Measurements from ENCODE around the gene MLXIP.

The MLXIP gene

DNA sequence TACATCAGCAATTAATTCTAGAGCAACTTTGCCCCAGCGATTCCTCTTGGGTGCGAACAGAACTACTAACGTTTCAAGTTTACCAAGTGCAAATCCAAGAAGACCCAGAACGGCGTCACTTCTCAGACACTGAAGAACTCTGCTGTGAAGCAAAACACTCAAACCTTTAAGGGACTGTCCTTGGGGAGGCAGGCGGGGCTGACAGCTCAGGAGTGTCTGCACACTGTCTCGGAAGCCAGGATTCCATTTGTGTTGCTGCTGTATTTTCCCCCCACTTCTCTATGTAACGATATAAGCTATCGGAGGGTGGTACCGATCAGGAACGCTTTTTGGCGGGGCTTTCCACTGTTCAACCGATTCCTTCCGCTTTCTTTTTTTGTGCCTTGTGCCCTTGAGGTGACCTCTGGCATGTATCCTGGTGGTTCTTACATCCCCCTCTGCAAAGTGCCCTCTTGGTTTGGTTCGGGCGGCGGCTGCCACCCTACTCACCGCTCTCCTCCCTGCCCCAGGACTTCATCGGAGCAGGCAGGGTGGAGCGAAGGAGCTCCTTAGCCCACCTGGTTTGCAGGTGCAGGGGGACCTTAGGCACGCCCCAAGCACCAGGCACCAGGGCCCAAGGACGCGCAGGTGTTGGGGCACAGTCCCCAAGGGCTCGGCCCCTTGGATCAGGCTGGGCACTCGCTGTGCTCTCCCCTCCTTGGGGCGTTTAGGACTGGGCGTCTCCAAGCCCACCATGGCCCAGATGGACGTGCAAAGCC is 19.2 kb upstream of the MLXIP start:
- Histone ChIP-seq H3K36me3 (peaks cover 0 to 65% (median 38%) of the 10 kb centered on the region in 3 donors), H3K4me1 (peaks cover 6 to 35% (median 30%) of the 10 kb centered on the region in 4 donors), H3K4me3 (no peak overlapping the region), H3K27me3 (no peaks in the 10 kb centered on the region), H3K27ac (peak overlapping the region; percentile 11 to 30), H3K9me3 (no peaks in the 10 kb centered on the region)
- DNase-seq, result no peak
- intact Hi-C loops (cut with DNase I; ENCODE audit: low total_unique reads), result no loop called here
- TF ChIP-seq, protein P1, sequence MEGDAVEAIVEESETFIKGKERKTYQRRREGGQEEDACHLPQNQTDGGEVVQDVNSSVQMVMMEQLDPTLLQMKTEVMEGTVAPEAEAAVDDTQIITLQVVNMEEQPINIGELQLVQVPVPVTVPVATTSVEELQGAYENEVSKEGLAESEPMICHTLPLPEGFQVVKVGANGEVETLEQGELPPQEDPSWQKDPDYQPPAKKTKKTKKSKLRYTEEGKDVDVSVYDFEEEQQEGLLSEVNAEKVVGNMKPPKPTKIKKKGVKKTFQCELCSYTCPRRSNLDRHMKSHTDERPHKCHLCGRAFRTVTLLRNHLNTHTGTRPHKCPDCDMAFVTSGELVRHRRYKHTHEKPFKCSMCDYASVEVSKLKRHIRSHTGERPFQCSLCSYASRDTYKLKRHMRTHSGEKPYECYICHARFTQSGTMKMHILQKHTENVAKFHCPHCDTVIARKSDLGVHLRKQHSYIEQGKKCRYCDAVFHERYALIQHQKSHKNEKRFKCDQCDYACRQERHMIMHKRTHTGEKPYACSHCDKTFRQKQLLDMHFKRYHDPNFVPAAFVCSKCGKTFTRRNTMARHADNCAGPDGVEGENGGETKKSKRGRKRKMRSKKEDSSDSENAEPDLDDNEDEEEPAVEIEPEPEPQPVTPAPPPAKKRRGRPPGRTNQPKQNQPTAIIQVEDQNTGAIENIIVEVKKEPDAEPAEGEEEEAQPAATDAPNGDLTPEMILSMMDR (IDR thresholded peaks at IDR 0.05), result no peak

DNA sequence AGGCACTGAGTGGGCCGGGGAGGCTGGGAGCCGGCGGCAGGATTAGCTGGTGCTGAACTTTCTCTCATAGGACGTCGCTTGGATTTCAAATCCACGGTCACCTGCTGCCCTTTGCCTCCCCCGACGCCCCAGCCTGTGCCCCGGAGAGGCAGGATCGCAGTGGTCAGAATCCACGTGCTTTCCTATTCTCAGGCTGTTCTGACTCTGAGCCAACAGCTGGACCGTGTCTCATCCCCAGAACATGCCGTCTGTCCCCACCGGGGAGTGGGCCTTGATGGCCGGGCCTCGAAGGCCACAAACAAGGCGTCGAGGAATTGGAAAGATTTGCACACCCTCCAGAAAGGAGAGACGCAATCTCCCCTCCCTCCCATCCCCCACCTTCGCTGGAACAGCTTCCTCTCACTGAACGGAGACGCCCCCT is 18.5 kb upstream of the MLXIP start:
- TF ChIP-seq, protein P1 (IDR thresholded peaks at IDR 0.05), result no peak

DNA sequence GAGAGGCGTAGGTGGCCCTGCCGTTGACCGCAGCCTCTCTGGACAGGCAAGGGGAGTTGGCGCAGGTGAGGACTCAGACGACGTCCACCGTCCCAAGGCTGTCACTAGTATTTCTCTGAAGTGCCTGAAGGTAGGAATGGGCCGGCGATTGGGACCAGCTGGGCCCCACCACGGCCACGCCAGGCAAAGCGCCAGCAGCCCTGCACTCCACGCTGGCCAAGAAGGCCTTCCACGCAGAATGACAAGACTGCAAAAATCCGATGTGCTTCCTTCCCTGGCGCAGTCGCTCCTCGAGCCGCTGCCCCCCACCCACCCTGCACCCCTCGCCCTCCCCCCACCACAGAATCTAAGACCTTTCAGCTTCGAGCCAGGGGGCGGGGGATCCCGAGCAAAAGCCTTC is 17.3 kb upstream of the MLXIP start:
- TF ChIP-seq, protein P1 (IDR thresholded peaks at IDR 0.05), result no peak
- no peak overlapping the region for H3K4me3 ChIP-seq
- DNase-seq, result no peak
- H3K4me1 ChIP-seq, result peaks cover 6 to 42% (median 33%) of the 10 kb centered on the region in 4 donors
- peak overlapping the region in 1 of 2 donors; percentile 85 for H3K27ac ChIP-seq
- H3K9me3 ChIP-seq, result no peaks in the 10 kb centered on the region
- peaks cover 0 to 48% (median 23%) of the 10 kb centered on the region in 3 donors for H3K36me3 ChIP-seq
- intact Hi-C loops (cut with DNase I; ENCODE audit: low total_unique reads), result no loop called here
- no peaks in the 10 kb centered on the region for H3K27me3 ChIP-seq

More for the DNA sequence above, 18.5 kb upstream of the MLXIP start:
- no peaks in the 10 kb centered on the region for H3K27me3 ChIP-seq
- H3K4me3 ChIP-seq, result no peak overlapping the region
- DNase-seq, result no peak
- peak overlapping the region; percentile 11 to 30 for H3K27ac ChIP-seq
- H3K9me3 ChIP-seq, result no peaks in the 10 kb centered on the region
- H3K36me3 ChIP-seq, result peaks cover 0 to 60% (median 35%) of the 10 kb centered on the region in 3 donors
- intact Hi-C loops (cut with DNase I; ENCODE audit: low total_unique reads), result no loop called here
- peaks cover 6 to 39% (median 32%) of the 10 kb centered on the region in 4 donors for H3K4me1 ChIP-seq

DNA sequence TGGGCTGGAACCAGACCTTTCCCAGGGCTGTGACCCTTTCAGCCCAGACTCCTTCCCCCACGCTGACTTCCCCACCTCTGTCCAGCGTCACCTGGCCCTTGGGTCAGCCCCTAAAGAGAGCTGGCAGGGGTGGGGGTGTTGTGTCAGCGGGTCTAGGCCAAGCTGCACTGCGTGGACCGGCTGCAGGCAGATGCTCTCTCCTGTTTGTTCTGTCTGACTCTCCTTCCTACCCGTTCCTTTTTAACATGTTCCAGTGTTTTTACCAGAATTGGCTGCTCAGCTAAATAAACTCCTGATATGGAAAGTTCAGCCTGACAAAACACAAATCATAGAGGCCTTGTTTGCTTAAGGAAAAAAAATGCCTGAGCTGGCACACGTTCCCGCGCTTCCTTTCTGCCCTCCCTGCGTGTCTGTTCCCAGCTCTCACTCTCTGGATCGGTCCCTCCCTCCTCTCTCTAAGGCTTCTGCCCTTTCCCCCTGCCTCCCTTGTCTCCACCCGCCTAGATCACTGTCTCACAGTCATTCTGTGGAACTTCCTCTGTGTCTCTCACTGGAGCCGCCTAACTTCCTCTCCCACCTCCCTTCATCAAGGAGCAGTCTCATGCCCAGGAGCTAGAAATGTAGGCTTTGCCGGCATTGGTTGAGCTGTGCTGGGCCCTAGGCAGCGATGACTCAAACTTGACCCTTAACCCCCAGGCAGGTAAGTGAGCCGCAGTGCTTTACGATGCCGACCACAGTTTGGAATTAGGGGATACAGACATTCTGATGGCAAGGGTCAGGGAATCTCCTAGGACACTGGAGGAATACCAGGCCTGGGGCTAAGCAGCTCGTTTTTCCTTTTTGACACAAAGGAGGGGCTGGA is 15.5 kb upstream of the MLXIP start:
- DNase-seq, result peak; percentile 68 to 86

DNA sequence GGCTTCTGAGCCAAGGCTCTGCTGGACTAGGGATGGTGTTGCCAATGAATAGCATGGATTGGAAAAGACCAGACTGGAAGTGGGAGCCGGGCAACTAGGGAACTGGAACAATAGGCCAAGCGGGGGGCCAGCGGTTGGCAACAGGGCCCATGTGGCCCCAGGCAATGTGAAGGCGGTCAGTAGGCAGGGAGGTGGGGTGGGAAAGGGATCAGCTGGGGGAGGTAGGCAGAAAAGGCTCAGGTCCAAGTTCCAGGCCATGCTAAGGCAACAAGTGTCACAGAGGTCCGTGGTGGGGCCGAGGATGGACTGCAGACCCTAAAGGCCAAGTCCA is 14.9 kb upstream of the MLXIP start:
- peaks cover 6 to 57% (median 47%) of the 10 kb centered on the region in 4 donors for H3K4me1 ChIP-seq
- H3K4me3 ChIP-seq, result peak overlapping the region in 1 of 2 donors; percentile 25
- H3K27me3 ChIP-seq, result no peaks in the 10 kb centered on the region
- TF ChIP-seq, protein P1 (IDR thresholded peaks at IDR 0.05), result no peak
- H3K9me3 ChIP-seq, result no peaks in the 10 kb centered on the region
- intact Hi-C loops (cut with DNase I; ENCODE audit: low total_unique reads), result no loop called here
- H3K36me3 ChIP-seq, result peaks cover 0 to 24% (median 21%) of the 10 kb centered on the region in 3 donors
- peak overlapping the region; percentile 82 to 85 for H3K27ac ChIP-seq
- no peak for DNase-seq

More for the DNA sequence above, 15.5 kb upstream of the MLXIP start:
- peaks cover 0 to 30% (median 22%) of the 10 kb centered on the region in 3 donors for H3K36me3 ChIP-seq
- no peaks in the 10 kb centered on the region for H3K9me3 ChIP-seq
- TF ChIP-seq, protein P1 (IDR thresholded peaks at IDR 0.05), result no peak
- H3K4me1 ChIP-seq, result peaks cover 6 to 53% (median 42%) of the 10 kb centered on the region in 4 donors
- H3K27me3 ChIP-seq, result no peaks in the 10 kb centered on the region
- peak overlapping the region in 1 of 2 donors; percentile 25 for H3K4me3 ChIP-seq
- peak overlapping the region; percentile 82 to 85 for H3K27ac ChIP-seq
- intact Hi-C loops (cut with DNase I; ENCODE audit: low total_unique reads), result no loop called here
